D341Med (cell line): Measurements from ENCODE around the gene NSMCE1.
A peak's percentile ranks its signal among the peaks of the same experiment; 100 is the strongest.

ENCODE experiments used
- DNase-seq: peaks from one replicate; pipeline ENCODE4 v3.0.0; 2012; ENCODE audit warnings: low spot score

The NSMCE1 gene, protein sequence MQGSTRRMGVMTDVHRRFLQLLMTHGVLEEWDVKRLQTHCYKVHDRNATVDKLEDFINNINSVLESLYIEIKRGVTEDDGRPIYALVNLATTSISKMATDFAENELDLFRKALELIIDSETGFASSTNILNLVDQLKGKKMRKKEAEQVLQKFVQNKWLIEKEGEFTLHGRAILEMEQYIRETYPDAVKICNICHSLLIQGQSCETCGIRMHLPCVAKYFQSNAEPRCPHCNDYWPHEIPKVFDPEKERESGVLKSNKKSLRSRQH

GRCh38 chr16:27268376-27269299 lies at the start of gene NSMCE1:
TSS of gene NSMCE1 (minus strand) at chr16:27268772. CDS start at chr16:27257570, 11,202 bp downstream.
- DNase-seq, result peak; percentile 97

- no peak for DNase-seq
Measured at GRCh38 chr16:27317738-27318391, 49.3 kb upstream of the NSMCE1 start.

- no peak for DNase-seq
Measured at GRCh38 chr16:27317320-27317719, 48.7 kb upstream of the NSMCE1 start.

DNA sequence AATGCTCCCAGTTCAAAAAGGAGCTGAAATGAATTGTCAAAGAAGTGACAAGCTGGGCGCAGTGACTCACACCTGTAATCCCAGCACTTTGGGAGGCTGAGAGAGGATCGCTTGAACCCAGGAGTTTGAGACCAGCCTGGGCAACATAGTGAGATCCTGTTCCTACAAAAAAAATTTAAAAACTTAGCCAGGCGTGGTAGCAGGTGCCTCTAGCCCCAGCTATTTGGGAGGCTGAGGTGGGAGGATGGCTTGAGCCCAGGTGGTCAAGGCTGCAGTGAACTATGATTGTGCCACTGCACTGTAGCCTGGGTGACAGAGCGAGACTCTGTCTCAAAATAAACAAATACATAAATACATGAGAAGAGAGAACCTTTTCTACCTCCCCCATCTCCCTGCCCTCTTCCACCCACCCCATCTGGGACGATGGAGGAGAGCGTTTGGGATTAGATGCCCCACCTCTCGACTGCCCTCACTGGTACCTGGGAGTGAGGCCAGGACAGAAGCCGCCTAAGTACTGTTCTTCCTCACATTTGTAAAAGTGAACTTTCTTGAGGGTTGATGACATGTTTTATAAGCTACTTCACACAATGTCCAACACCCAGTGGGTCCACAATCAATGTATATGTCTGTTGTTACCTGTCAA lies 47.6 kb upstream of the NSMCE1 start:
- DNase-seq, result no peak

- DNase-seq, result no peak
Measured at GRCh38 chr16:27315333-27316037, 46.9 kb upstream of the NSMCE1 start.

DNA sequence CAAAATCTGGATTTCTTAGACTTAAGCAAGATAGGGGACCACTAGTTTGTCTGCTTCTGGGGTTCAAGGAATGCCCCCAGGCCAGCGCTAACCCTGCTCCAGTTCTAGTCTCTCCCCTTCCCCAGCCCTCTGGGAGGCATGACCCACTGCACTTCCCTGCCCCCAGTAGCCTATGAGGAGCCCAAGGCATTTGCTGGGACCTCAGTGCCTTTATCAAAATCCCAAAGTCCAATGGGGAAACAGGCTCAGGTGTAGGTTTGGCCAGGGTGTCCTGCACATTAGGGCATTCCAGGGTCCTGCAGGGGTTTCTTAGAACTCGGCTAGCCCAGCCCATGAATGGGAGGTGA lies 46.4 kb upstream of the NSMCE1 start:
- no peak for DNase-seq

DNA sequence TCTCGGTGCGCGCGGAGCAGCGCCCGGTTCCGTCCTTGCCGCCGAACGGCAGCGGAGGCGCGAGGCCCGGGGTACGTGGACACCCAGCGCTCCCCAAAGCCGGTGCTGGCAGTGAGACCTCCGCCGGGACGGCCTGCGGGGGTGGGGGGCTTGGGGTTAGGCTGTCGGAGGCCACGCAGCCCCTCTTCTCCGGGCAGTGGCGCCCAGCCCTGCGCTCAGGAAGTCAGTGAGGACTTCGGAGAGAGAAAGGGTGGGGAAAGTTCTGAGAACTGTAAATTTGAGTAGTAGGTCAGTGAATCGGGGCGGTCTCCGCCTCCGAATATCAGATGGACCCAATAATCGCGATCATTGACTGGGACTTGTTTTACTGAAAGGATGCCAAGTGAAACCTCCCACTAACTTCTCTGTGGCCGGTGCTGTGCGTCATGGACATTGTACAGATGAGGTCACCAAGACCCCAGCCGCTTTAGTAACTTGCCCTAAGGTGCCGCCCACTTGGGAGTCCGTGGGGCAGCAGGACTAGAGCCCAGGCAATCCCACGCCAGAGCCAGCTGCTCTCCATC lies 45.7 kb upstream of the NSMCE1 start:
- DNase-seq, result no peak

DNA sequence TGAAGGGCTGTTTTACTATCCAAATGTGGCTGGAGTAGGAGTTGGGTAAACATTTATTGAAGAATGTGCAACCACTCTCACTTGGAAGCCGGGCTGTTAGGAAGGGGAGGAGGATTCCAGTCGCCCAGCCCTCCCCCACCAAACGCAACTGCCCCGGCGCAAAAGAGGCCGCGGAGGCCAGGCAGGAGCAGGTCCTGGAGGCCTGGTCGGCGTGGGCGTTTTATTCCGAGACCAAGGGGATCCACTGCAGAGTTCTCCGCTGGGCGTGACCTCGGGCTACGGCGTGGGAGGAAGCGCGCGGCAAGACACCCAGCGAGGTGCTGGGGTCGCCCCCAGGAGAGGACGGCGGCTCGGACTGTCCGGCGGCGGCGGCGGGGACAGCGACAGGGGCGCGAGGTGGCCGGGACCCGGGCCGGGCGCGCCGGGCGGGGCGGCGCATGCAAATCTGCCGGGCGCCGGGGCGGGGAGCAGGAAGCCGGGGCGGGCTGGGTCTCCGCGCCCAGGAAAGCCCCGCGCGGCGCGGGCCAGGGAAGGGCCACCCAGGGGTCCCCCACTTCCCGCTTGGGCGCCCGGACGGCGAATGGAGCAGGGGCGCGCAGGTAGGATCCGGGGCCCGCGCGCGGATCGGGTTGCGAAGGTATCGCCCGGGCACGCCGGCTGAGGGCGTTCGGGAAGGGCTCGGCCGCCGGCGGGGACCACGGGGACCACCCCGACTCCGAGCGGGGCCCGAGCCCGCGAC lies 45.0 kb upstream of the NSMCE1 start, which contains the start of gene IL4R:
Gene IL4R (plus strand): TSS at position 553 of the 739 bp plus-strand sequence. CDS start 26,230 bp downstream, outside the sequence.
- peak; percentile 74 for DNase-seq

GRCh38 chr16:27312580-27313421 lies 44.2 kb upstream of the NSMCE1 start:
- no peak for DNase-seq

DNA sequence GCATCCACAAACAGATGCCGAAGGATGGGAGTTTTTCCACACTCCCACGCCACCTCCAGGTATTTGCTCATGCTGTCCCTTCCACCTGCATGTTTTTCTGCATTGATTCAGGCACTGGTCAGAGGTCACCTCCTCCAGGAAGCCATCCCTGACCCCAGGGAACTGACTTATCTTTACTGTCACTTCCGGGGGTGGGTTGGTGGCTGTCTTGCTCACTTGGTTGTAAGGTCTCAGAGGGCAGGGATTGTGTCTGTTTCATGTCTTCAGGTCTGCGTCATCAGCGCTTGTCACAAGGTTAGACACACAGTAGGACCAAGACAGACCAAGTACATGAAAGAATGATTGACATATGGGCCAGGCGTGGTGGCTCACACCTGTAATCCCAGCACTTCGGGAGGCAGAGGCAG lies 43.3 kb upstream of the NSMCE1 start:
- no peak for DNase-seq

- DNase-seq, result no peak
Measured at GRCh38 chr16:27311448-27311830, 42.9 kb upstream of the NSMCE1 start.

DNA sequence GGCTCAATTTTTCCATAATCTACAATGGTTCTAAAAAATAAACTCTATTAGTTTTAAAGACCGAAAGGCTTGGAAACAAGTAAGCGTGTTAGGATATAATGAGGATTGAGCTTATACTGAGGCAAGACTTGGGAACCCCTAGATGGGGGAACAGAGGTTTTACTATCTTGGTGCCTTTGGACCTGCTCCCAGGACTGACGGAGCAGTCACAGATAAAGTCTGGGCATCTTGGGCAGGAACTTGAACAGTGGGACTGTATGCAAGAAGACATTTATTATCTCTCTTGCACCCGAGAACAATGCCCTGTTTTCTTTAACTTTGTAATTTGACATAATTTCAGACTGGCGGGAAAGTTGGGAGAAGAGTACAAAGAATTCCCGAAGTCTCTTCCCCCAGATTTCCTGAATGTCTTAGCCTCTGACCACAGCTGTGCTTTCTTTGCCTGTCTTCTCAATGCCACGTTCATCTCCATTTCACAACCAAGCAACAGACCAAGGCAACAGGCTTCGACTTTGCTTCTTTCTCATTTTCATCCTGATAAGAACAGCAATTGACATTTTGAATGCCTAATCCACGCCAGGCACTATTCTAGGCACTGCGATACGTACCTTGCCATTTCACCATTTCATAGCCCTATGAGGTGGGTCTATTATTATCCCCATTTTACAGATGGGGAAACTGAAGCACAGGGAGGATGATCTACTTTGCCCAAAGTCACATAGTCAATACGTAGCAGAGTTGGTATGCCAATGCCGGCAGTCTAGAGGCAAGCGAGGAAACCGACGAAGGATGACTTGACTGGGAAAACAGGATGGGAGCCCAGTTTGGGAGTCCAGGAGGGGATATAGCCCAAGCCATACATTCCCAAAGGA lies 42.2 kb upstream of the NSMCE1 start:
- no peak for DNase-seq

DNA sequence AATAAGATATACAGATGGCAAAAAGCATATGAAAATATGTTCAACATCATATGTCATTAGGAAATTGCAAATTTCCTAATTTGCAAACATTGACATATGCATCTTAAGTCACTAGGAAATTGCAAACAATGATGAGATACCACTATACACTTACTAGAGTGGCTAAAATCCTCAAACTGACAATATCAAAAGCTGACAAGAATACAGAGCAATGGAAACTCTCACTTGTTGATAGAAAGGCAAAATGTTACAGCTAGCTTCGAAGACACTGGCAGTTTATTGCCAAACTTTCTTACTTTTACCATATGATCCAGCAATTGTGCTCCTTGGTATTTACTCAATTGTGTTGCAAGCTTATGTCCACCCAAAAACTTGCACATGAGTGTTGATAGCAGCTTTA lies 40.2 kb upstream of the NSMCE1 start:
- no peak for DNase-seq

GRCh38 chr16:27305839-27306442 lies 37.4 kb upstream of the NSMCE1 start:
- no peak for DNase-seq

GRCh38 chr16:27304881-27305745 lies 36.5 kb upstream of the NSMCE1 start:
- no peak for DNase-seq

GRCh38 chr16:27304102-27304501 lies 35.5 kb upstream of the NSMCE1 start:
- no peak for DNase-seq
